SK-N-SH (cell line): ENCODE data around the gene PHPT1.

Experiments used
- GATA2 ChIP-seq: sonication (generic); formaldehyde crosslinking; IDR thresholded peaks from 2 replicates; pipeline ENCODE4 v1.5.0; 2020; ENCODE audit warnings: mild to moderate bottlenecking, missing genetic modification reagents
- NFIC ChIP-seq: IDR thresholded peaks from 2 replicates; pipeline ENCODE4 v1.4.0; 2012; ENCODE audit warnings: borderline replicate concordance
- YY1 ChIP-seq: IDR thresholded peaks from 2 replicates; pipeline ENCODE4 v1.4.0; 2012; ENCODE audit warnings: low read depth, mild to moderate bottlenecking
- TF ChIP-seq, protein P1 (sequence below): fragments of 200-600 bp; sonication (generic); IDR thresholded peaks from 2 replicates; pipeline ENCODE4 v1.6.1; 2017; ENCODE audit warnings: antibody characterized with exemption, mild to moderate bottlenecking, moderate library complexity

DNA sequence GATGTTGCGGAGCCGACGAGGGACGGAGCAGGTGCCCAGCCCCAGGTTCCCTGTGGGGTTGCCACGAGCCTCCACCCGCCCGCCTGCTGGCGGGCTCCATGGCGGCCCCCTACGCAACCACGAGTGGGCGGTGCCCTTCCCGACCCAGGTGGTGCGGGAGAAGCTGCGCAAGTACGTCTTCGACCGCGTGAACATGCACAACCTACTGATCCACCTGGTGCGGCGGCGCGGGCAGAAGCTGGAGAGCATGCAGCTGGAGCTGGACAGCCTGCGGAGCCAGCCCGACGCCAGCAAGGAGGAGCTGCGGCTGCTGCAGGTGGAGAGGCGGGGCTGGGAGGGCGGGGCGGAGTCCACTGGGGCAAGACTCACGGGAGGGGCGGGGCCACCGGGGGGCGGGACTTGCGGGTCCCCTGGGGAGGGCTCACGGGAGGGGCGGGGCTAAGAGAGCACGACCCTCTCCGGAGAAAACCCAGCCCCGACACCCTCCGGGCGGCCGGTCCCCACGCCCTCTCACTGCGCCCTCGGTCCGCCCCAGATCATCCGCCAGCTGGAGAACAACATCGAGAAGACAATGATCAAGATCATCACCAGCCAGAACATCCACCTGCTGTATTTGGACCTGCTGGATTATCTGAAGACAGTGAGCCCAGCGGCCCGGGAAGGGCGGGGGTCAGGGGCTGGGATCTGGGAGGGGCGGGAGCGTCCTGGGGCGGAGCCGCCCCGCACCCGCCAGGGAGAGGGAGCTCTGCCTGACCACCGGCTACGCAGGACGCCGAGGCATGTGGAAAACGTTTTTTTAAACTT lies 49.2 kb upstream of the PHPT1 start:
- TF ChIP-seq GATA2 = no peak
- TF ChIP-seq YY1 = no peak
- TF ChIP-seq, protein P1, sequence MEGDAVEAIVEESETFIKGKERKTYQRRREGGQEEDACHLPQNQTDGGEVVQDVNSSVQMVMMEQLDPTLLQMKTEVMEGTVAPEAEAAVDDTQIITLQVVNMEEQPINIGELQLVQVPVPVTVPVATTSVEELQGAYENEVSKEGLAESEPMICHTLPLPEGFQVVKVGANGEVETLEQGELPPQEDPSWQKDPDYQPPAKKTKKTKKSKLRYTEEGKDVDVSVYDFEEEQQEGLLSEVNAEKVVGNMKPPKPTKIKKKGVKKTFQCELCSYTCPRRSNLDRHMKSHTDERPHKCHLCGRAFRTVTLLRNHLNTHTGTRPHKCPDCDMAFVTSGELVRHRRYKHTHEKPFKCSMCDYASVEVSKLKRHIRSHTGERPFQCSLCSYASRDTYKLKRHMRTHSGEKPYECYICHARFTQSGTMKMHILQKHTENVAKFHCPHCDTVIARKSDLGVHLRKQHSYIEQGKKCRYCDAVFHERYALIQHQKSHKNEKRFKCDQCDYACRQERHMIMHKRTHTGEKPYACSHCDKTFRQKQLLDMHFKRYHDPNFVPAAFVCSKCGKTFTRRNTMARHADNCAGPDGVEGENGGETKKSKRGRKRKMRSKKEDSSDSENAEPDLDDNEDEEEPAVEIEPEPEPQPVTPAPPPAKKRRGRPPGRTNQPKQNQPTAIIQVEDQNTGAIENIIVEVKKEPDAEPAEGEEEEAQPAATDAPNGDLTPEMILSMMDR = no peak
- TF ChIP-seq NFIC = no peak
